GM03348 (cell line): ENCODE measurements around the gene ECE1.

Experiments used
- DNase-seq: peaks from one replicate; pipeline ENCODE4 v3.0.0; 2012; ENCODE audit warnings: low spot score

ECE1 gene

DNA sequence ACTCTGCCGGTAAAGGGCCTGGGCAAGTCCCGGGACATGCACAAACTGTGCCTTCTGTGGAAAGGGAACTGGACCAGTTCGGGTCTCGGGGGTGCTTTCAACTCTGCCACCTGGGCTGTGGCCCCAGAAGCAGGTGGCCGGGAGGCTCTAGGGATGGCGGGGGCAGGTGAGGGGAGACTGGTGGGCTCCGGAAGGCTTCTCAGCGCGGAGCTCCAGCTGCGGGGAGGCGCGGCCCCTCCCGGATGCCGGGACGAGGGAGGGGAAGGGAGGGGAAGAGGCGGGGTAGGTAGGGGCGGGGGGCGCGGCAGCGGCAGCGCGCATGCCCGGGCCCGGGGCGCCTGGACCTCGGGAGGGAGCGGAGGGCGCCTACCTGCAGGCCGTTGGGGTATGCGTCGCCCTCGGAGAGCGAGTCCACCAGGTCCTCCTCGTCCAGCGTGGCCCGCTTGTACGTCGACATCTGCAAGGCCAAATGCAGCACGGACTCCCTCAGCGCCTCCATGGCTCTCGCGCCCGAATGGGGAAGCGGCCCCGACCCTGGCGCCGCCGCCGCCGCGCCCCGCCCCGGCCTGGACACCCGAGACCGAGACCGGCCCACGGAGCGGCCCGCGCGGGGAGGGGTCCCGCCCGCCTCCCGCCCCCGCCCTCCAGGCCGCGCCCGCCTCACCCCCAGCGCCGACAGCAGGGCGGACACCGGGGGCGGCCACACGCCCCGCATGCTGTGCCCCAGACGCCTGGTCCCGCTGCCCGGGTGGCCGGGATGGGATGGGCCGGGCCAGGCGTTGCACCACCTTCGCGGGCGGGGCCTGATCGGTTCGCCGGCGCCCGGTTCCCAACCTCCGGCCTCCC is at the start of gene ECE1:
TSS of gene ECE1 (minus strand) at position 764 of the 846 bp plus-strand sequence. CDS start at position 715, 49 bp downstream.
- DNase-seq, result peak; percentile 90

DNA sequence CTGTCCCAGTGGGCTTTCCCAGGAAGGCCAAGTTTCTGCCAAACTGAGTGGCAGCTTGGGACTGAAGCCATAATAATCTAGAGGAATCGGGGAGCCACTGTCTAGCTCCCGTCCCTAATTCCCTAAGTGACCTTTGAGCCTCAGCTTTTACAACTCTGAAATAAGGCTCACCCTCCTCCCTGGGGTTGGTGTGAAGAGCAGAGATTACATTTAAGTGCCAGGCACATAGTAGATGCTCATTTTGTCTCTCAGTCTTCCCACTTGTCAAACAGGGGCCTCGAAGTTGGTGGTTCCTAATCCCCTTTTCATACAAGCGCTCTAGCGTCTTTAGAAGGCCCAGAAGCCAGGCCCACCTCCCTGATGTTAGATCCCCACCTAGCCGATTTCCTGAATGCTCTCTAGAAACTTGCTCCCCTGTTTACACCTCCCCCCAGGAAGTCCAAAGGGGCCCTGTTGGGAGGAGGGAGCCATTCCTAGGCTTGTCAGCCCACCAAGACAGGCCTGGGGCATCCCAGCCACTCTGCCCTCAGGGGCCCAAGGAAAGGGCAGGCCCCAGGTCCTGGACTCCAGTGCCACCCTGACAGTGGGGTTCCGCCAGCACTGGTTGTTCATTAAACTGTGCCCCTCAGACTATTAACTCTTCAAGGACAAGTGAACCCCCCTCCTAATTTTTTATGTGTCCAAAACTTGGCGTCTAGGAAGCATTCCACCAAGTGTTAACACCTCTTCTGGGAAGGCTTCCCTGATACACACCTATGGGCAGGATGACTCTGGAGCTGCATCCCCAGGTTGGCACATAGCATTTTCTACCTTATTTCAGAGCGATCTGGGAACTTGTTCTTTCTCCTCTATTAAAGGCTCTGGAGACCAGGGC is 49.3 kb upstream of the ECE1 start:
- DNase-seq, result no peak

DNA sequence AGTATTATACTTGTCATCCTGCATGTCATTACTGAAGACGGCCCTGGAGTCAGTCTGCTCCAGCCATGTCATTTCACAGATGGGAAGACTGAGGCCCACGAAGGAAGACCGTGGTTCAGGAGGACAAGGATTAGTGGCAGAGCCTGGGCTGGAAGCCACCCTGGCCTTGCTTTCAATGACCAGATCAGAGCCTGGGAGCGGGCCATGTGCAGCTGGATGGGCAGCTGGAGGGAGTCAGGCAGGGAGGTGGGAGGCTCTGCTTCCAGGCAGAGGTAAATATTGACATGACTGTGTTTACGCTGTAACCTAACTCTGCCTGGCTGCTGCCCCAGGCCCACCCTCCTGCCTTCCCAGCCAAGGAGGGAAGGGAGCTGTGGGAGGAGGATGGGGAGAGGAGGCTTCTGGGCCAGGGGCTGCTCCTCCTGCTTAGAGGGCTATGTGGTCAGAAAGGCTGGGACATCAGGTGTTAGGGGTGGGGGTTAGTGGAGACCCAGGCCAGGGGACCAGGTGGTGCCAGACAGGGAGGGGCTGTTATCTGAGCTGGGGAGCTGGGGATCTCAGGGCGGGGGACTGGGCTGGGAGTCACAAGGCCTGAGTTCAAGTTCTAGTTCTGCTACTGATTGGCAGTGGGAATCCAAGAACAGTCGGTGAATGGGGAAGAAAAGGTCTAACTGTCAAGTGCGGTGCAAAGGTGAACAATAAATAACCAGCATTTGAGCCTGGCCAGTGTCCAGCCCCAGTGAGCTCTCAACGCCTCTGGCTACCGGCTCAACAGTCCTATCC is 48.5 kb upstream of the ECE1 start:
- no peak for DNase-seq

DNA sequence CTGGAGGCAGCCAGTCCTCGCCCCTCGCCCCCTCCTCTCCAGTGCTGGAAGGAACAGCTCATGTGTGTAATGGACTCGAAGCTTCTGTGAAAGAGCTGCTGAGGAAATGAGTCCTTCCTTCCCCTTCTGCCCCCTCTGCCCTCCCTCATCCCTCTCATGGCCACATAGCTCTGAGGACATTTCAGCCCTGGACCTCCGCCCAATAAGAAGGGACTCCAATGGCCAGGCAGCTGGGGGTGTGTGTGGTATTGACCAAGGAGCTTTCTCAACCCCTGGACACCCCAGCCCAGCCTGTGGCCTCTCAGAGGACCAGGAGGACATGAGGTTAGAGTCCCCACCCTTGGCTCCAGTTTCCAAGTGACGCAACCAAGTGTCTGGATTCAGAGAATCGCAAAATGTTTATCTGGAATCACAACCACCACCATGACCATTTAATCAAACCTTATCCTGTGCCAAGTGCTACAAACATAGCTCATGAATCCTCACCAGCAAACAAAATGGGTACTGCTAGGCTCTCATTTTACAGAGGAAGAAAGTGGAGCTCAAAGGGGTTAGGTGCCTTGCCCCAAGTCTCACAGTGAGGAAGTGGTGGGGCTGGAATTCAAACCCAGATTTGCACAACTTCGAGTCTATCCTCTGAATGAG is 47.8 kb upstream of the ECE1 start:
- DNase-seq, result peak; percentile 40

DNA sequence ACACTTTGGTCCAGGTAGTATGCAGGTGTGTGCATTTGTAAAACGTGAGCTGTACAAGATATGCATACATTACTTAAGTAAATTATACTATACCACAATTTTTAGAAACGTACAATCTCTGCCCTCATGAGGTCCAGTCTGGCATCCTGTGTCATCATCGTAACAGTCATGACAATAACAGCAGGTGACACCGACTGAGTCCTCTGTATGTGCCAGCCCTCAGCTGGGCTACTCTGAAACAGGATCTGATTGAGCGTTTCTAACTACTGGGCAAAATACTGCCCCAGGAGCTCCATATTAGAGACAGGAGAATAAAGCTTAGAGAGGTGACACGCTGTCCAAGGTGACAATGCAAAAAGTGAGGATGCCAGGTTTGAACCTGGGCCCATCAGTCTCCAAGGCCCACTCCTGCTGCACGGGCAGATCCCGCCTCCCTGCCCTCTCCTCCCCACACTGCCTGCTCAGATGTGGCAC is 47.2 kb upstream of the ECE1 start:
- no peak for DNase-seq

DNA sequence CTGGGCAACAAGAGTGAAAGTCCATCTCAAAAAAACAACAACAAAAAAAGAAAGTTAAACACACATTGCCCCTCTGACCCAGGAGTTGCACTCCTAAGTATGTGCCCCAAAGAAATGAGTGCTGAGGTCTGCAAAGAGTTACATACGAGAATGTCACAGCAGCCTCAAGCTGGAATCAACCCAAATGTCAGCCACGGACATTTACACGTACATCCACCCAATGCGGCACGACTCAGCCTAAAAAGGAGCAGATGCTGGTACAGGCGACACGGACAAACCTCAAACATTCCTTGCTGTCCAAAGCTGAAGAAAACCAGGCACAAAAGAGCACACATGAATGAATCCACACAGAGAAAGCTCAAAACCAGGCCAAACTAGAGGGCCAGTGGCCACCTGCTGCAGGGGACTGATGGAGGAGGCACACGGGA is 46.8 kb upstream of the ECE1 start:
- no peak for DNase-seq

DNA sequence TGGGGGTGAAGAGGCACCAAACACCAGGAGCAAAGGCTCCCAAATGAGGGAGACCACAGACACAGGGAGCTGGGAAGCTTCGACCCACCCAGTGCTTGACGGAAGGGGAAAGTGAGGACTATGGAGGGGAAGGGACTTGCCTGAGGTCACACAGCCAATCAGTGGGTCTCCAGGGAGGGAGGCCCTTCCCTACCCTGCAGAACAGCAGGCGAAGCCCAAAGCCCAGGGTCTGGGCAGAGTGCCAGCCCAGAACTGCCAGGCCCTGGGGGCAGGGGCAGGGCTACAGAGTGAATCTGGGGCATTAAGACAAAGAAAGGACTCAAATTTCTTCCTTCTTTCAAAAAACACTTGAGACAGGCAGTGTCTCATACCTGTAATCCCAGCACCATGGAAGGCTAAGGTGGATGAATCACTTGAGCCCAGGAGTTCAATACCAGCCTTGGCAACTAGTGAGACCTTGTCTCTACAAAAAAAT is 45.5 kb upstream of the ECE1 start:
- DNase-seq, result no peak

DNA sequence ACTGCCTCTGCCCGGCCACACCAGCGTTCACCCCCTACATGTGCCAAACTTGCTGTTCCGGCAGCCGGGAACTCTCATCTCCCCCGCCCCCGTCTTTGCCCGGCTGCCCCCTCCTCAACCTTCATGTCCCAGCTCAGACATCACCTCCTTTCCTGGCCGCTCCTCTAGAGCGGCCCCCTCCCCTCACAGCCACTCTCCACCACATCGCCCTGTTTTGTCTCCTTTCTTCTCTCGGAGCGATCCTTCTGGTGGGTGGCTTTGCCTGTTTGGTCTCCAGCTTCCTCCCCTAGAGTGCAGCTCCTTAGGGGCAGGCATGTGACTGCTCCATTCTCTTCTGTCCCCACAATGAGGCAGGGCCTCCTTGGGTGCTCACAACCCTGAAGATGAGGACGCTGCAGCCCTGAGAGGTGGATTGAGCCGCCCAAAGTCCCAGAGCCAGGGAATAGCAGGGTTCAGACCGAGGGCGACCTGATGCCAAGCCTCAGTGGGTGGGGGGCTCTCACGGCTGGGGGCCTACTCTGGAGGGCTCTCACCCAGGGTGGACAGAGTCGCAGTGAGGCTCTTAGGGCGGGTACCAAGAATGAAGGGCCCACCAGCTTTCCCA is 44.9 kb upstream of the ECE1 start:
- DNase-seq, result no peak

DNA sequence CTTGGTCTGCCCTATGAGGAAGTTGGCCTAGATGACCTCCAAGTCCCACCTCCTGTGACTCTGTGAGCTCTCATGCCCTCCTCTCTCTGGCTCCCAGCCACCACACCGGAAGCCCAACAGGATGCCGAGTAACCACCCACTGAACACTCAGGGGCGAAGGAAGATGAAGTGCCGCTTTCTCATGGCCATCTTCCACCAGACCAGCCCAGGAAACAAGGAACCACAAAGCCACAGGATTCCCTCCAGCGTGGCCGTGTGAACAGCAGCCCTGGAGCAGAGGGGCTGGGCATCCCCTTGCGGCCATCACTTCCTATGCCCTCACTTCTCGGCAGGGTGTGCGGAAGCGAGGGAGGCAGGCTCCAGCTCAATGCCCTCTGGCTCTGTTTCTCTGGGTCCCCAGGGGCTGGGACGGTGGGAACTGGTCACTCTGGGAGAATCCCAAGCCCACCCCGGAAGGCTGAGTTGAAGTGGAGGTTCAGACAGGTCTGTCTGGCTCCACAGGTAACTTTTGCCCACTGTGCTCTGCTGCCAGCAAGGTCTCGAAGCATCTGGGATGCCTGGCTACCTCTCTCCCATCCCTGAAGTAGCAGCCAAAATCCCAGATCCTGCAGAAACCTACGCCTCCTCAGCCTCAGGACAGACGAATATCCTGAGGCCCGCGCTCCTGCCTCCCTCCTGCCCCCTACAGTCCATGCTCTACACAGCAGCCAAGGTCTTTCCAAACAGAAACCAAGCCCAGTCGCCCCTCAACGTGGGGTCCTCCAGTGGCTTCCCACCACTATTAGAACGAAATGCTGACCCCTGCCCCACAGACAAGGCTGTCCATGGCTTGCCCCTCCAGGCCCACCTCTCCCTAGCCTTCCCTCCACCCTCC is 44.2 kb upstream of the ECE1 start:
- DNase-seq, result peak; percentile 87

DNA sequence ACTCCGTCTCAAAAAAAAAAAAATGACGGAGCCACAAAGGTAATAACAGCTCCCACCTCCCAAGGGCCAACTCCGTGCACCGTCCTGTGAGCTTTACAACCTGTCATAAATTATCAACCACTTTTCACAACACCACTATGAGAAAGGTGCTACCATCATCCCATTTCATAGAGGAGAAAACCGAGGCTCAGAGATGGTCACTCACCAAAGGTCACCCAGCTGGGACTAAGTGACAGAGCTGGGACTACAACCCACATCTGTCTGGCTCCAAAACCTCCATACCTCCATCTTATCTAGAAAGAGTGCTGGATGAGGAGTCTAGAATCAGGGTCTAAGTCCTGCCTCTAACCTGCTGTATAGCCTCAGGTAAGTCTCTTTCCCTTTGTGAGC is 43.6 kb upstream of the ECE1 start:
- DNase-seq, result no peak

DNA sequence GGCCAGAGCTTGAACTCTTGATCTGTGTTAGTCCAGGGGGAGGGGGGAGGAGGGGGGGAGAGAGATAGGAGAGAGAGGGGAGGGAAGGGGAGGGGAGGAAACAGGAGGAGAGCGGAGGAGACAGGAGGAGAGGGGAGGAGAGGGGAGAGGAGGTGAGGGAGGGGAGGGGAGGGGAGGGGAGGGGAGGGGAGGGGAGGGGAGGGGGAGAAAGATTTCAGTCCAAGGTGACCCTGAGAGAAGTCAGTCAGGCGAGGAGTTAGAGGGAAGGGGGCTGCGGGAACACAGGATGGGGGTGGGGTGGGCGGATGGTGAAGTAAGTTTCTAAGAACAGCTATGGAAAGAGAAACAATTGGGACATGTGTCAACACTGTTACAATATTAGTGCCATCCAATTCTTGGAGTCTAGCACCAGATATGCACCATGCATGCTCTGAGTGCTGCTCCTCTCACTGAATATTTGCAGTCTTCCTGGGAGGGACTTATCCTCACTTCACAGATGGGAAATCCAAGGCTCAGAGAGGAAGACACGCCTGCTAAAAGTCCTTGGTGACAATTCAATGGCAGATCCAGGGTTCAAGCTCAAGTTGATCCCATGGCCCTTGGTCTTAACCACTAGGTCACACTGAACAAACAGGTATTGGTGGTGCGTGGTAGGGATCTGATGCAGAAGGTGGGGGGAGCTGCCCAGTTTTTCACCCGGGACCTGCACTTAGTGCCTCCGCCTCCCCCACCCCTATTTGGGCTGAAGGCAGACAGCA is 42.5 kb upstream of the ECE1 start:
- DNase-seq, result no peak

DNA sequence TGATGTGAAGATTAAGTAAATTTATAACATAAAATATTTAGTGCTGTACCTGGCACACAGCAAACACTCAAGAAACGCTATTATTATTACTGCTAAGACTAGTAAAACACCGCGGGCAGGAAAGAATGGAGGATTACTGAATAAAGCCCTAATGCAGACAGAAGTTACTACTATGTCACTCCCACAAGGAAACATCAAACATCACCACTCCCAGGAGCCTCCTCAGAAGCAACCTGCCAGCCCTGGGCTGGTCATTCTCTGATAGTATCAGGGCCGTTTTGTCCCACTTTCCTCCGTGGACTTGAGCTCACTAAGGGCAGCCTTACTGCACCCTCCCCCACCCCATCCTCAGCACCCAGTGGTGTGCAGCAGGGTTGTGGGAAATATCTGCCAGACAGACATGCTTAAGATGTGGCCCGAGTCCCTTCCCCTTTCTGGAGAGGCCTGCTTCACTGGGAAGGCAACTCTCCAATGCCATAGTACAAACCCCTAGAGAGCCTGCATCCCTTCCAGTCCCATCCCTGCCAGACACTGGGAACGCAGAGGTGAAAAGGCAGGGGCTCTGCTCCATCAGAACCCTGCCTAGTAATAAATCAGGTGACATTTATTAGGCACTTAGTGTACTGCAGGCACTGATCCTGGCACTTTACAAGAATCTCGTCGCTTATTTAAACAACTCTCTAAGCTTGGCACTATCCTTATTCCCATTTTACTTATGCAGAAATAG is 41.7 kb upstream of the ECE1 start:
- no peak for DNase-seq

DNA sequence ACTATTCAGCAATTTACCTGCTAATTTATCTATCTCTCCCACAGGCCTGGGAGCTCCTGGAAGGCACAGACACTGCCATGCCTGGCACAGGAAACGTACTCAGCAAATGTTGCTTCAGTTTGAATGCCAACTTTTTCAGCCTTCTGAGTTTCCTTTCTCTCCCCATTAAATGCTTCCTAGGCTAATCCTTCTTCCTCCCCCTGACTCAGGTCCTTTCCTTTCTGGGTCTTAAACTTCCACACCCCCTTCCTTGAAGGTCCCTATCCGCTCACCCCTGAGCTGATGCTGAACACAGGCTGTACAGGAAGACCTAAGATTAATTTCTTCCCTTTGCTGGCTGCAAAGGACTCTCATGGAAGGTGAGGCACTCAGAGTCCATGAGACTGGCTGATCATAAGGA is 40.3 kb upstream of the ECE1 start:
- DNase-seq, result no peak

DNA sequence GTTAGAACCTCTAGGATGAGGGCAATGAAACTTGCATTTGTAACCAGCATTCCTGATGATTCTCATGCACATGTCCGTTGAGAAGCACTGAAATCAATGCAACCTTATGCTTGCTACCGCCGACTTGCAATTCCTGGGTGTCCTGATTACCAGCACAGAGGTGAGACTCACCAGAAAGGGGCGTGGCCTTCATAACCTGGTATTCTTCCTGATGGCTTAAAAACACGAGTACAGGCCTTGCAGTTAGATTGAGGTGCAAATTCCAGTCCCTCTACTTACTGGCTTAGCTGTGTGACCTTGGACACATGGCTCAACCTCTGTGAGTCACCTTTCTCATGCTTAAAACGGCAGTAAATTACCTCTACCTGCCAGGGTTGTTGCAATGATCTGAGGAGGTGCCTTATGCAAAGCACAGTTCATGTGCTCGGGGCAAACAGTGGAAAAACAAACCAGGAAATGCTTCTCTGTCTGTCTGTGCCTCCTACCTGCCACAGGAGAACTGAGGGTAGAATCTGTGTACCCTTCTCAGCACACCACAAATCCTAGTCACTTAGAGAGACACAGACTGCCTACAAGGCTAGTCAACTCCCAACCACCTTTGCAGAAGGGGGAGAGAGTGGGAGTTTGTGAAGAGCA is 39.1 kb upstream of the ECE1 start:
- no peak for DNase-seq

DNA sequence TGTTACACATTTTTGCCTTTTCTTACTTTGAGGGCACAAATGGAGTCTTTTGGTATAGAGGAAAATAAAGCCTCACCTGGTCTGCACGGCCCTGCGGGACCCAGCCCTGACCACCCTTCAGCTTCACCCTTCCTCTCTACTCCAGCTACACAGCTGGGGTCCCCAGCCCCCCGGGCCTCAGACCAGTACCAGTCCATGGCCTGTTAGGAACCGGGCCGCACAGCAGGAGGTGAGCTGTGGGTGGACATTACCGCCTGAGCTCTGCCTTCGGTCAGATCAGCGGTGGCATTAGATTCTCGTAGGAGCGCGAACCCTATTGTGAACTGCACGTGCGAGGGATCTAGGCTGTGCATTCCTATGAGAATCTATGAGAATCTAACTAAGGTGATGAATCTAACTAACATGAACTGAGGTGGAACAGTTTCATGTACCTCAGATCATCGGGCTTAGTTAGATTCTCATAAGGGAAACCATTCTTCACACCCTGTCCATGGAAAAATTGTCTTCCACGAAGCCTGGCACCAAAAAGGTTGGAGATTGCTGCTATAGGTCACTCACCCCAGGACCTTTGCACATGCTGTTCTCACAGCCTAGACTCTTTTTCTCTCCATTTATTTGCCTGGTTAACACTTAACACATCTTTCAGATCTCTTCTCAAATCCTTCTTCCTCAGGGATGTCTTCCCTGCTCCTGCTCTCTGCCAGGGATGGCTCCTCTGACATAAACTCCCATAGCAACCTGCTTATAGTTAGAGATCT is 37.5 kb upstream of the ECE1 start:
- DNase-seq, result no peak

DNA sequence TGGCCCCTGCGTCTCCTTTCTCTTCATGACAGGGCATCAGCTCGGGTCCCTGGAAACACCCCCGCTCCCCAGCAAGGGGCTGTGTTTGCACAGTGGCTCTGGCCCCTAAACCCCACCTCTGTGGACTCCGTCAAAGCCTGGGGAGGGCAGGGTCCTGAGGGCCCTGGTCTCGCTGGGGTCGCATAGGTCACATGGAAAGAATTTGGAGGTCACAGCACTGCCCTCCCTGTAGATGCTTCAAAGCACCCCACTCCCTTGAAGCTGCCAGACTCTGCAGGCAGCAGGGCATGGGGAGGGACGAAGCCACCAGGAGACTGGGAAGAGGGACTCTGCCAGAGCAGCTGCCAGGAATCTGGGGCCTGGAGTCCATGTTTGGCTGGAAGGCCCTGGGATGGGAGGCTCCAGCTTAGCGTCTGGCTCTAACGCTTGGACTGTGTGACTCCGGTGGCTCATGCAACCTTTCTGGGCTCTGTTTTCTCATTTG is 36.6 kb upstream of the ECE1 start:
- no peak for DNase-seq

DNA sequence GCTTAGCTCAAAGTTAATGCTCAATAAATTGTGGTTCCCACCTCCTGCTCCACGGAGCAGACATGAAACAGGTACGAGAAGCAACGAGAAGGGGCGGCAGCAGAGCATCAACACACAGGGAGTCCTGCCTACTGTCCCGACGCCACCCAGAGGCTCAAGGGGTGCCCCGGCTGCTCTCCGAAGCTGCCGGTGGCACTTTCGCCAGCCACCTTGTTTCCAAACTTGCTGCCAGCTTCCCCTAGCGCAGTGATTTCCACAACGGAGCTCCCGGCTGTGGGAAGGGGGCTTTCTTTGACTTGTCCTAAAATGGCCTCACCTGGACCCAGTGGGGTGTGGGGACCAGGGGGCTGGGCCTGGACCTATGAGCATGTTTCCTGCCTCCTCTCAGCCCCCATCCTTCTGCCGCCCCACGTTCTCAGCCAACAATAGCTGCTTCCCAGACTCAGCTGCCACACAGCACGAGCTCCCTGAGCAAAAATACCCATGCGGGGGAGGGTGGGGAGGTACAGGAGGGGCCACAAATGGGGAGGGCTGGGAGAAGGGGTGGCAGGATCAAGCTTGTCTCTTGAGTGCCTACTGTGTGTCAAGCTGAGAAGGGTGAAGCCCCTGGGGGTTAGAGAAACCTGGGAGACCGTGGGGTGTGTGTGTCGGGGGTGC is 35.6 kb upstream of the ECE1 start:
- no peak for DNase-seq
